IPS-11a (cell line): ENCODE measurements around the gene MST1R.

ENCODE experiments used
- H3K4me3 ChIP-seq: one replicate; pipeline ENCODE4 v1.5.1; 2013; ENCODE audit warnings: low read depth, low read length, control low read depth

Gene MST1R

GRCh38 chr3:49841806-49842205, 61.9 kb downstream of the MST1R start:
- no peak overlapping the region for H3K4me3 ChIP-seq

GRCh38 chr3:49841126-49841696, 62.5 kb downstream of the MST1R start:
- H3K4me3 ChIP-seq: no peak overlapping the region

GRCh38 chr3:49840388-49840787, 63.3 kb downstream of the MST1R start:
- no peak overlapping the region for H3K4me3 ChIP-seq

GRCh38 chr3:49839193-49839809, 64.4 kb downstream of the MST1R start:
- no peak overlapping the region for H3K4me3 ChIP-seq
